ENCODE results near the gene HNF1A.
"Not testable (repeated sequence)": the region's sequence is repeated elsewhere in the genome, so short reads cannot be mapped to it uniquely, and the experiment has no call there.

HNF1A gene

GRCh38 chr12:121015825-121016766 lies 37.8 kb downstream of the HNF1A start, which contains the start of gene C12orf43:
Gene C12orf43 (minus strand): TSS chr12:121016487. CDS start chr12:121016474, 13 bp downstream.
- peak; percentile 69 for FAIRE-seq

- FAIRE-seq = no peak
Observed at GRCh38 chr12:121017966-121018491, 39.7 kb downstream of the HNF1A start.

DNA sequence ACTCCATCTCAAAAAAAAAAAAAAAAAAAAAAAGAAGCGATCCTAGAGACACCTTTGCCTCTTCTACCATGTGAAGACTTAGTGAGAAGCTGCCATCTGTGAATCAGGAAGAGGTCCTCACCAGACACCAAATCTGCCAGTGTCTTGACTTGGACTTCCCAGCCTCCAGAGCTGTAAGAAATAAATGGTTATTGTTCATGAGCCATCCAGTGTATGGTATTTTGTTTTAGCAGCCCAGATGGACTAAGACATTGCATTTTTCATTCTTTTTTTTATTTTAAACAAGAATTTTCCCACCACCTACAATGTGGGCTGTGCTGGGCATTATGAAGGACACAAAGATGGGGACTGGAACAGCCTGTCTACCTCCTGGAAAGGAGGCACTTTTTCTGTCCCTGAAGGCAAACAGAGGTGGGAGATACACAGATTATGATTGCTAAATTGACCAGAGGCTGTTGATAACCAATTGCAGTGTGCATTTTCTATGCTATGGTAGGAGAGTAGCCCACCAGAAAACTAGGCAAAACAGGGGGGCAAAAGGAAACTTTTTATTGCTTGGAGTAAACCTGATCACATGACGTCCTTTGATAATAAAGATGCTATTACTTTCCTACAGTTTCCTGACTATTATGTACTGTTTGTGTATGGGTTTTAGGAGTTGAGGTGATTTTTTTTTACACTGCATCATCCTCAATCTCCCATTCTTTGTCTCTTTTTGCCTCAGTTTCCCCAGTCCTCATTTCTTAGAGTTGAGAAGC lies 40.7 kb downstream of the HNF1A start:
- FAIRE-seq = no peak

GRCh38 chr12:121021754-121022153 lies 43.4 kb downstream of the HNF1A start:
- FAIRE-seq = no peak

DNA sequence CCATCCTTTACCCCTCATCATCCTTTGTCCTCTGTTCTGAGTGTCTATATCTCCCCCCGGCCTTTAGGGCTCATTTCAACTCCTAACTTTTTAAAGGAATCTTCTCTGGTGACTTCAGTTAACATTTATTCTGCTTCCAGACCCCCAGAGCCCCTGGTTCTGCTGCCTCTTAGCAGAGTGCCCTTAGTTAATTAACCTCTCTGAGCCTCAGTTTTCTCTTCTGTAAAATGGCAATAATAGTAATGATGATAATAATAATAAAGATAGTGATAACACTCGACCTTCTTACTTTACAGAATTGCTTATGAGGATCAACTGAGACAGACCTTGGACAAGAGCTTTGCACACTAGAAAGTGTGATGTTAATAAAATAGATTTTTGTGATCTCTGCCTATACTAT lies 44.4 kb downstream of the HNF1A start:
- no peak for FAIRE-seq

DNA sequence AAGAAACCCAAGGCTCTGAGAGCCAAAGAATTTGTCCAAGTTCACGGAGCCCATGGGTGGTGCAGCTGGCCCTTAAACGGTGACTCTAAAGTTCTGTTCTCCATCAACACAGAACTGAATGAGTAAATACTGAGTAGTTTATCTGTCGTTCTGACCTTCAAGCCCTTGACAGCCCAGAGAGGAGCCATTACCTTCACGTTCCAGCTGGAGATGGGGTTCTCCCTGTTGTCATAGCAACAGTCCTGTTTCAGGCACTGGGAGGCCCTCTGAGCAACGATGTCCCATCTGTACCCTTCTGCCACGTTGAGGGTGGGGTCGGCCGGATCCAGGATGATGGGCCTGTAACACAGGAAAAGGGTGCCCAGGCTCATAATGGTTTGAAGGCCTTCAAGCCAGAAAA lies 45.5 kb downstream of the HNF1A start:
- no peak for FAIRE-seq

- FAIRE-seq = no peak
Observed at GRCh38 chr12:121025442-121026226, 47.3 kb downstream of the HNF1A start.

DNA sequence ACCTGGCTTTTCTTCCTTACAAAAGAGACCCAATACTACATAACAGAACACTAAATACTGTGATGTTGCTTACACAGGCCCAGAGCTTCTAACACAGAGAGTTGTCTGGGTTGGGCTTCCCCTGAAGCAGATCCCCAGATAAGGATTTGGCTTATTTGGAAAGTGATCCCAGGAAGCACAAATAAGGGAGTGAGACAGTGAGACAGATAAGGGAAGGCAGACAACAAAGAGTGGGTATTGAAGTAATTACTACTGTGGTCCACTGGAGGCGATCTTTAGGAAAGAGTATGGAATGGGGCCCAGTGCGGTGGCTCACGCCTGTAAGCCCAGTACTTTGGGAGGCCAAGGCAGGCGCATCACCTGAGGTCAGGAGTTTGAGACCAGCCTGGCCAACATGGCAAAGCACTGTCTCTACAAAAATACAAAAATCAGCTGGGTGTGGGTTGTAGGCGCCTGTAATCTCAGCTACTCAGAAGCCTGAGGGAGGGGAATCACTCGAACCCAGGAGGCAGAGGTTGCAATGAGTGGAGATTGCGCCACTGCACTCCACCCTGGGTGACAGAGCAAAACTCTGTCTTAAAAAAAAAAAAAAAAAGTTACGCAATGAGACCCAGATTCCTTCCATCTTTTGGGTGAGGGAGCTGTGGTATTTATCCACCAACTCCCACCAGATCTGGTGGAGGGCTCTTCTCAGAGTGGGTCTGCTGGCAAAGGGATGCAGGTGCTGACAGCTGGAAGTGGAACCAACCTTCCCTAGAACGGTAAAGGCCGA lies 48.1 kb downstream of the HNF1A start:
- no peak for FAIRE-seq

DNA sequence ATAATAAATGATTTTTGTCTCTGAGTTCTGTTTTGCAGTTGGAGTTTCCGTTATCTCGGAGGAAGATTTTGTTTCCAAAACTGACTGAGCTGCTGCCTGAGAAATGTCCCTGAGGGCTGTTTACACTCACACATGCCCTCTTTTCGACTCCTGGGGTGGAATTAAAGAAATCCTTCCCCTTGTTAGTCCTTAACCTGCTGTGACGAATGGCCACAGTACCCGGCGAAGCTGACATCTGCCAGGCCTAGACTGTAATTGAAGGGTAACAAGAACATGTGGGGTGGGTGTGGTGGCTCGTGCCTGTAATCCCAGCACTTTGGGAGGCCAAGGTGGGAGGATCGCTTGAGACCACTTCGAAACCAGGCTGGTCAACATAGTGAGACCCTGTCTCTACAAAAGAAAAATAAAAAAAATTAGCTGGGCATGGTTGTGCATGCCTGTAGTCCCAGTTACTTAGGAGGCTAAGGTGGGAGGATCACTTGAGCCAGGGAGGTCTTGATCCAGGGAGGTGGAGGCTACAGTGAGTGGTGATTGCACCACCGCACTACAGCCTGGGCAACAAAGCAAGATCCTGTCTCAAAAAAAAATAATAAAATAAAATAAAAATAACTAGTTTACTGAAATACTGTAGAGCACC lies 52.4 kb downstream of the HNF1A start:
- no peak for FAIRE-seq

DNA sequence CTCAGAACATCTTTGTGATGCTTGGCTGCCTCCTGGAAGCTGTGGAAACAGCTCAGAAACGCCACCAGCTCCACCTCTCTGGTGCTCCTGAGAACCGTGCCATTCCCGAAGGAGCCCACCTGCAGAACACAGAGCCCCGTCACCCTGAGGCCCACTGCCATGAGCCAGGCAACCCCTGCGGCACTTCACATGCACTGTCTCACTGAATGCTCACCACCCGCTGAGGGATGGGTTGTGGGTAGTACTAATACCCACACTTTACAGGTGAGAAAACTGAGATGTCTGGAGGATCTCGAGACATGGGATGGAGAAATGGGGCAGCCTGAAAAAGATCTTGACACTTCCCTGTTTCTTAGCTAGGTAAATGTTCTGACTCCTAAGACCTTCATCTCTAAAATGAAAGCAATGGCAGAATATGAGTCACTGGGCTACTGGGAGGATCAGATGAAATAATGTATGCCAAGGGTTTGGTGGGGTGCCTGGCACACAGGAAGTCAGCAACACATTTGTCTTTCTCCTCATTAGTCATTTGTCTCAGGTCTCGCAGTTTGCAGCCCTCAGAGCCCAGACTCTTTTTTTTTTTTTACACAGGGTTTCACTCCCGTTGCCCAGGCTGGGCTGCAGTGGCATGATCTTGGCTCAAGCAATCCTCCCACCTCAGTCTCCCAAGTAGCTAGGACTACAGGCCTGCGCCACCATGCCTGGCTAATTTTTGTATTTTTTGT lies 55.4 kb downstream of the HNF1A start:
- no peak for FAIRE-seq

GRCh38 chr12:121034616-121035305 lies 56.4 kb downstream of the HNF1A start:
- FAIRE-seq = no peak

DNA sequence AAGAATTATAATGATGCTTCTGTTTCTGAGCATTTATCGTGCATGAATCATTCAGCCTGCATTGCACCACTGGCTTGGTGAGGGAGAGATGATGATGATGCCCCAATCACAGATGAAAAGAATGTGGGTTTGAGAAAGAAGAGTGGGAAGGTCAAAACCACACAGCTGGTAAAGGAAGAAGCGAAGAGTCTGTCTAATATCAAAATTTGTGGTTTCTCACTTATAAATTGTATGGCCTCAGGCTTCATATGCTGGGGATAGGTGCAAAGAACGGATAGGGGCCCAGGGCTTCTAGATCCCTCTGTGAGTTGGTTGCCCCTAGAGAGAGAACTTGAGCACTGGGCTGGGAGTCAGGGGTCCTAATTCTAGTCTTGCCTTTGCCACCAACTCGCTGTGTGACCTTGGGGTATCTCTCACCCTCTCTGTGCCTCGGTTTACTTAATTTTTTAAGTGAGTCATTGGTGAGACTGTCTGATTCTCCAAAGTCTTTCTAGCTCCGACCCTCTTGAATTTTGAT lies 58.5 kb downstream of the HNF1A start:
- no peak for FAIRE-seq

DNA sequence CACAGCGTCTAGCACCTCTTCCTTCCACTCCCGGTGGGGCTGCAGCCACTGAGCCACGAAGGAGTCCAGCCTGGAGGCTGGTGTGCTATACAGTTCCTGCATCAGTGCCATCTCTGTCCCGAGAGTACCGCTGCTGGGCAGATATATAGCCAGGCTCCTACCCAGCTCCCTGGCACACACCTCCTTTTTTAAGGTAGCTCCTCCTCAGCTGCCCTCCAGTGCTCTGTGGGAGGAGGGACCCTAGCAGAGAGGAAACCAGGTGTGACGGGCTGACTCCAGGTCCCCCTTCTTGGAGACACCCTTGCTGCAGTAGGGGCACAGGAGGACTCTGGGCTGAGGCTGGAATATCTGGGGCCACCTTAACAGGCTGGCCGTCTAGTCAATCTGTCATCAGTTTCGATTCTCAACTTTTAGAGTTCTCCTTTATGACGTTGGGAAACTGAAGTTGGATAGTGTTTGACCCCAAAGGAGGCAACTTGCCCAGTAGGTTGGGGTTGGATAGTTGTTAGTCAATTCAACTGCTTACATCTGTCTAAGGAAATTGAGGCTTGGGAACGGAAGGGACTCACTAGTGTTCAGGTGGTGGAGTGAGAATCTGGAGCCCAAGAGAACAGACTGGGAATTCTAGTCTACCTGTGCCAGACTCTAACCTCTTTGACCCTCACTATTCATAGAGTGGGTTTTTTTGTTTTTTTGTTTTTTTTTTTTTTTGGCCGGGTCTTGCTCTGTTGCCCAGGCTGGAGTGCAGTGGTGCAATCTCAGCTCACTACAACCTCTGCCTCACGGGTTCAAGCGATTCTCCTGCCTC lies 60.7 kb downstream of the HNF1A start, which contains the start of gene OASL:
Gene OASL (minus strand): TSS at position 386 of the 808 bp plus-strand sequence. CDS start 275 bp downstream, at position 111.
- FAIRE-seq = no peak

DNA sequence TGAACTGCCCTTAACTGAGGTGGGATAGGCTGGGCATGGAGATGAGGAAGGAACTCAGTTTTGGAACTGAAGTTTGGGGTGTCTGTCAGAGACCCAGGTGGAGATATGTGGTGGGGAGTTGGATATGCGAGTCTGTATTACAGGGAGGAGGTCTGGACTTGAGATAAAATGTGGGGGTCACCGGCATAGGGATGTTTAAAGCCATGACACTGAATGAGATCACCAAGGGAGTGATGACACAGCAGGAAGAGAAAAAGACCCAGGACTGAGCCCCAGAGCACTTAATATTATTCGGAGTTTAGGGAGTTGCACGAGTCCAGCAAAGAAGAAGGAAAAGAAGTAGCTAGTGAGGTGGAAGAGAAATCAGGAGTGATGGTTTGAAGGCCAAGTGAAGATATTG lies 64.7 kb downstream of the HNF1A start:
- no peak for FAIRE-seq

DNA sequence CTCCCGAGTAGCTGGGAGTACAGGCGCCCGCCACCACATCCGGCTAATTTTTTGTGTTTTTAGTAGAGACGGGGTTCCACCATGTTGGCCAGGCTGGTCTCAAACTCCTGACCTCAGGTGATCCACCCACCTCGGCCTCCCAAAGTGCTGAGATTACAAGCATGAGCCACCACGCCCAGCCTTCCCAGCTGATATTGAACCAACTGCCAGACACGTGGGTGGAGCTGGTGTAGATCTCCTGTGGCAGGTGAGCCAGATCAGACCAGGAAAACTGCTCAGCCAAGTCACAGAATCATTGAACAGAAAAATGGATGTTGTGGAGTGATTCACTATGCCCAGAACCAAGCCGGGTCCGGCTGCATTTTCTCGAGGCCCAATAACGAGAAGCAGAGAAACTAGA lies 69.1 kb downstream of the HNF1A start:
- FAIRE-seq = not testable (repeated sequence)

DNA sequence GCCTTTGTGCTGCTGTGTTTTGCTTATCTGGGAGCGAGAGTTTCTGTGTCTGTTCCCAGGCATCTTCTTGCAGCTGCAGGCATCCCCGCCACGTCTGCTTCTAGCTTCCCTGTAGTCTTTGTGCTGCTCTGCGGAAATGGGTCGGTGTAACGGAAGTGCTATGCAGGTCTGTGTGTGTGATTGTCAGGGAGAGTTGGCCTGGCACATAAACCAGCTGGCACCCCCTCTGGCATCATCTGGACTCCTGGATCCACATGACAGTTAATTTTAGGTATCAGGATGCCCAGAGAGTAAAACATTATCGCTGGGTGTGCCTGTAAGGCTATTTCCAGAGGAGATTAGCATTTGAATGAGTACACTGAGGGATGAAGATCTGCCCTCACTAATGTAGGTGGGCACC lies 70.1 kb downstream of the HNF1A start:
- no peak for FAIRE-seq

- no peak for FAIRE-seq
Observed at GRCh38 chr12:121050725-121051124, 72.4 kb downstream of the HNF1A start.
